Panc1 (cell line): ENCODE results near the gene PBX2. TPM values are rescaled to one million over a fixed set of nuclear protein-coding genes. Genes with fewer than 3 reads are reported as not detected.

Source experiments
- ATAC-seq: fragments of 200-7000 bp; cut with Tn5 transposase; 2 replicates; pipeline ENCODE4 v1.9.1; 2020; ENCODE audit warnings: mild to moderate bottlenecking, moderate library complexity
- BruUV-seq: library from RNA; stranded (reverse); fragments of 400-500 nt; replicated peaks from 2 replicates; lab custom pipeline; 2021; lab: Mats Ljungman, UMichigan
- CTCF ChIA-PET: fragments of 300-600 bp; sonication (Branson Sonifier 250); formaldehyde crosslinking; loops from one replicate; lab custom pipeline; 2022; ENCODE audit warnings: antibody characterized with exemption; lab: Charles Lee
- POLR2A ChIA-PET: fragments of 300-600 bp; sonication (Branson Sonifier 250); formaldehyde crosslinking; loops from one replicate; lab custom pipeline; 2022; ENCODE audit warnings: antibody characterized with exemption; lab: Charles Lee
- DNase-seq: peaks from one replicate; pipeline ENCODE4 v3.0.0-alpha.2; 2010; ENCODE audit warnings: low read depth, low spot score
- H3K27ac ChIP-seq: 2 replicates; pipeline ENCODE4 v1.5.1; 2011; ENCODE audit warnings: mild to moderate bottlenecking, low read length, inconsistent platforms
- H3K27me3 ChIP-seq: fragments of 200-500 bp; sonication (Bioruptor generic); 2 replicates; pipeline ENCODE4 v1.6.0; 2014; ENCODE audit warnings: low read length, inconsistent platforms; ENCODE audit not compliant: control insufficient read depth, insufficient read depth
- H3K36me3 ChIP-seq: fragments of 200-500 bp; sonication (Bioruptor generic); 2 replicates; pipeline ENCODE4 v1.5.1; 2014; ENCODE audit warnings: inconsistent platforms, mild to moderate bottlenecking, low read length, moderate library complexity; ENCODE audit not compliant: control insufficient read depth, insufficient read depth
- H3K4me1 ChIP-seq: 2 replicates; pipeline ENCODE4 v1.5.1; 2011; ENCODE audit warnings: inconsistent platforms, mild to moderate bottlenecking, low read length, moderate library complexity; ENCODE audit not compliant: control insufficient read depth, insufficient read depth
- H3K4me3 ChIP-seq, 2 experiments: 2 replicates each; pipeline ENCODE4 v1.5.1; 2011 to 2012; ENCODE audit warnings: low read depth in 2 of 2, low read length in 2 of 2, mild to moderate bottlenecking in 2 of 2, inconsistent platforms in 1 of 2, moderate library complexity in 1 of 2
- H3K9me3 ChIP-seq: fragments of 200-500 bp; sonication (Bioruptor generic); 2 replicates; pipeline ENCODE4 v1.5.1; 2014; ENCODE audit warnings: low read depth, mild to moderate bottlenecking, inconsistent platforms, low read length, moderate library complexity; ENCODE audit not compliant: control insufficient read depth, insufficient read depth
- POLR2AphosphoS5 ChIP-seq: IDR thresholded peaks from 2 replicates; pipeline ENCODE4 v1.6.1; 2012; ENCODE audit warnings: mild to moderate bottlenecking, low read depth, low read length, moderate library complexity
- SIN3A ChIP-seq: IDR thresholded peaks from 2 replicates; pipeline ENCODE4 v1.6.1; 2012; ENCODE audit warnings: low read depth, mild to moderate bottlenecking, low read length, moderate library complexity, borderline replicate concordance; ENCODE audit not compliant: insufficient read depth
- TCF7L2 ChIP-seq: IDR thresholded peaks from 2 replicates; pipeline ENCODE4 v1.6.1; 2011; ENCODE audit warnings: mild to moderate bottlenecking, low read depth, low read length, inconsistent platforms
- in situ Hi-C: cut with HindIII; loops from 2 replicates; pipeline ENCODE4 v1.10.0; 2016; ENCODE audit warnings: low sequenced_read_pairs, low pct_unique_long_range_greater_than_20kb
- intact Hi-C: fragments of 100-400 bp; cut with micrococcal nuclease; formaldehyde crosslinking; loops from one replicate; pipeline ENCODE4 v1.10.0; 2022; ENCODE audit not compliant: unreplicated experiment
- total RNA-seq: library from RNA; stranded (reverse); gene quantifications from one replicate; pipeline ENCODE4 v1.2.1, GENCODE V29; 2021; ENCODE audit not compliant: unreplicated experiment
- TF ChIP-seq, protein P1 (sequence below): fragments of 450-650 bp; IDR thresholded peaks from 2 replicates; pipeline ENCODE4 v1.5.1; 2017; ENCODE audit warnings: mild to moderate bottlenecking
- TF ChIP-seq, protein P2 (sequence below), 2 experiments: IDR thresholded peaks; 2 replicates each; pipeline ENCODE4 v1.6.1; 2011 to 2012; ENCODE audit warnings: low read depth in 2 of 2, control low read depth in 1 of 2, low read length in 1 of 2, mild to moderate bottlenecking in 1 of 2, moderate library complexity in 1 of 2; ENCODE audit not compliant: insufficient read depth in 1 of 2

Gene PBX2
- total RNA-seq, 1 experiment from 2014 or later = 76.2 TPM

DNA sequence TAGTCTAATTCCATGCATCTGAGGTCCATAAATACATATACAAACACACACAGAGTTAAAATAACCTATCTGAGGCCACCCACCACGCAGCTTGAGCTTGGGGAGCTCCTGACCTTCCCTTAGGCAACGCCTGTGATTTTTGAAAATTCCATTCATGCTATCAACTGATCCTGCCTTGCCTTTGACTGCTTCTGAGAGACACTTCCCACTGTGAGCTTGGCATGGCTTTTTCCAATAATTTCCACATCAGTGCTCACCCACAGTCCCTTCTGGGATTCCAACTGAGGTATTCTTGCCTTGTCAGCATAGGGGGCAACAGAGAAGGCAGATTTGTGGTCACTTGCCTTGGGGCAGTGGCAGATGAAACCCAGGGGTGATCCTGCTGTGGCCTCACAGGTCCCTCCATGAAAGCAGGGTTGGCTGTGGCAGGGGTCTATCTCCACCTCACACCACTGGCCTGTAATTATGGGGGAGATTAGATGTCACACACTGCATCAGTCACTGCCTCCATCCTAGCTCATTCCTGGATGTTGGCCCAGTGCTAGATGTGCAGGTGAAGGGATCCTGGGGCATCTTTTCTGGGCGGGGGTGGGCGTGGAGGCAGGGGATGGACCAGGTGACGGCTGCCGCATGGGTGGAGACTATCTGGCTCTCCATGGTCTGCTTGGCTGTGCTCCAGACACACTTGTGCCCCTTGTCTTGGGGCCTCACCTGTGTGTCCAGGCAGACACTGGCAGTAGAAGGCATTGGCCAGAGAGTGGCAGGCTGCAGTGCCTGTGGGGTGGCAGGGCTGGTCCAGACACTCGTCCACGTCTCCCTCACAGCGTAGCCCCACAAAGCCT, 13.6 kb upstream of the PBX2 start:
- in situ Hi-C loops = no loop called here
- ATAC-seq (peak; percentile 49; the same call in 1 of the 2 replicates), DNase-seq (no peak)
- ChIA-PET CTCF (interaction anchor here (0.6 kb wide), 1 partner anchor 12 kb away, joined by 4 read pairs; no protein-coding TSS in a partner anchor), POLR2A (interaction anchor here (0.5 kb wide), 1 partner anchor 487 kb away, joined by 4 read pairs; no protein-coding TSS in a partner anchor)
- no peaks in the 10 kb centered on the region for H3K27me3 ChIP-seq
- no peak overlapping the region for H3K27ac ChIP-seq
- H3K9me3 ChIP-seq = no peaks in the 10 kb centered on the region
- H3K36me3 ChIP-seq = no peaks in the 10 kb centered on the region
- no peaks in the 10 kb centered on the region for H3K4me1 ChIP-seq
- BruUV-seq = no TSS peak
- H3K4me3 ChIP-seq = no peak overlapping the region
- intact Hi-C loops = no loop called here
- no peak for TF ChIP-seq SIN3A
- no peak for TF ChIP-seq POLR2AphosphoS5
- TF ChIP-seq, protein P1, sequence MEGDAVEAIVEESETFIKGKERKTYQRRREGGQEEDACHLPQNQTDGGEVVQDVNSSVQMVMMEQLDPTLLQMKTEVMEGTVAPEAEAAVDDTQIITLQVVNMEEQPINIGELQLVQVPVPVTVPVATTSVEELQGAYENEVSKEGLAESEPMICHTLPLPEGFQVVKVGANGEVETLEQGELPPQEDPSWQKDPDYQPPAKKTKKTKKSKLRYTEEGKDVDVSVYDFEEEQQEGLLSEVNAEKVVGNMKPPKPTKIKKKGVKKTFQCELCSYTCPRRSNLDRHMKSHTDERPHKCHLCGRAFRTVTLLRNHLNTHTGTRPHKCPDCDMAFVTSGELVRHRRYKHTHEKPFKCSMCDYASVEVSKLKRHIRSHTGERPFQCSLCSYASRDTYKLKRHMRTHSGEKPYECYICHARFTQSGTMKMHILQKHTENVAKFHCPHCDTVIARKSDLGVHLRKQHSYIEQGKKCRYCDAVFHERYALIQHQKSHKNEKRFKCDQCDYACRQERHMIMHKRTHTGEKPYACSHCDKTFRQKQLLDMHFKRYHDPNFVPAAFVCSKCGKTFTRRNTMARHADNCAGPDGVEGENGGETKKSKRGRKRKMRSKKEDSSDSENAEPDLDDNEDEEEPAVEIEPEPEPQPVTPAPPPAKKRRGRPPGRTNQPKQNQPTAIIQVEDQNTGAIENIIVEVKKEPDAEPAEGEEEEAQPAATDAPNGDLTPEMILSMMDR = no peak
- TF ChIP-seq, protein P2, sequence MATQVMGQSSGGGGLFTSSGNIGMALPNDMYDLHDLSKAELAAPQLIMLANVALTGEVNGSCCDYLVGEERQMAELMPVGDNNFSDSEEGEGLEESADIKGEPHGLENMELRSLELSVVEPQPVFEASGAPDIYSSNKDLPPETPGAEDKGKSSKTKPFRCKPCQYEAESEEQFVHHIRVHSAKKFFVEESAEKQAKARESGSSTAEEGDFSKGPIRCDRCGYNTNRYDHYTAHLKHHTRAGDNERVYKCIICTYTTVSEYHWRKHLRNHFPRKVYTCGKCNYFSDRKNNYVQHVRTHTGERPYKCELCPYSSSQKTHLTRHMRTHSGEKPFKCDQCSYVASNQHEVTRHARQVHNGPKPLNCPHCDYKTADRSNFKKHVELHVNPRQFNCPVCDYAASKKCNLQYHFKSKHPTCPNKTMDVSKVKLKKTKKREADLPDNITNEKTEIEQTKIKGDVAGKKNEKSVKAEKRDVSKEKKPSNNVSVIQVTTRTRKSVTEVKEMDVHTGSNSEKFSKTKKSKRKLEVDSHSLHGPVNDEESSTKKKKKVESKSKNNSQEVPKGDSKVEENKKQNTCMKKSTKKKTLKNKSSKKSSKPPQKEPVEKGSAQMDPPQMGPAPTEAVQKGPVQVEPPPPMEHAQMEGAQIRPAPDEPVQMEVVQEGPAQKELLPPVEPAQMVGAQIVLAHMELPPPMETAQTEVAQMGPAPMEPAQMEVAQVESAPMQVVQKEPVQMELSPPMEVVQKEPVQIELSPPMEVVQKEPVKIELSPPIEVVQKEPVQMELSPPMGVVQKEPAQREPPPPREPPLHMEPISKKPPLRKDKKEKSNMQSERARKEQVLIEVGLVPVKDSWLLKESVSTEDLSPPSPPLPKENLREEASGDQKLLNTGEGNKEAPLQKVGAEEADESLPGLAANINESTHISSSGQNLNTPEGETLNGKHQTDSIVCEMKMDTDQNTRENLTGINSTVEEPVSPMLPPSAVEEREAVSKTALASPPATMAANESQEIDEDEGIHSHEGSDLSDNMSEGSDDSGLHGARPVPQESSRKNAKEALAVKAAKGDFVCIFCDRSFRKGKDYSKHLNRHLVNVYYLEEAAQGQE (IDR thresholded peaks at IDR 0.05; ENCODE audit: insufficient read depth in 1 of 2, low read depth in 2 of 2, low read length in 1 of 2) = no peak
- TF ChIP-seq TCF7L2 = peak; percentile 40; the same call in 1 of the 2 replicates

DNA sequence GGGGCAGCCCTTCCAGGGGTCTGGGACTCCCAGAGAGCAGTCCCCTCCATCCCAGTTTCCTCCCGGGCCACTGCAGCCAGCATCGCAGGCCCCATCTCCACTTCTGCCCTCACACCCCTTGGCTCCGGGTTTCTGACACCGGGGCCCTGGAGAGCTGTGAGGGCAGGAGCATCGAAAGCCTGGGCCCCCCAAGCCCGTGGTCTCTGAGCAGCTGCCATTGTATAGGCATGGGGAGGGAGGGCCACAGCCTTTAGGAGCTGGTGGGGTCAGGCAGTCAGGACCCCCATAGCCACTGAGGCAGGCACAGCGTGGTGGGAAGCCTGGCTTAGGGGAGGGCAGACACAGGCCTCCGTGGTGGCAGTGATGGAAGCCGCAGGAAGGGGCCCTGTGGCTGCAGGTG, 12.2 kb upstream of the PBX2 start:
- ChIA-PET CTCF (no interaction called here), POLR2A (no interaction called here)
- in situ Hi-C loops (no loop called here), intact Hi-C loops (no loop called here)
- H3K9me3 ChIP-seq = no peaks in the 10 kb centered on the region
- BruUV-seq = no TSS peak
- TF ChIP-seq, protein P1 = no peak
- TF ChIP-seq TCF7L2 (no peak), POLR2AphosphoS5 (no peak)
- TF ChIP-seq, protein P2 (IDR thresholded peaks at IDR 0.05; ENCODE audit: insufficient read depth in 1 of 2, low read depth in 2 of 2, low read length in 1 of 2) = no peak
- H3K4me3 ChIP-seq = no peak overlapping the region
- no peaks in the 10 kb centered on the region for H3K27me3 ChIP-seq
- H3K27ac ChIP-seq = no peak overlapping the region
- peaks cover 4% of the 10 kb centered on the region for H3K4me1 ChIP-seq
- no peak for ATAC-seq
- H3K36me3 ChIP-seq = no peaks in the 10 kb centered on the region
- DNase-seq = no peak
